HUES6 (cell line): ENCODE measurements around the gene SOX15.
A peak's percentile ranks its signal among the peaks of the same experiment; 100 is the strongest.

Source experiments
- H3K27ac ChIP-seq: 2 replicates; pipeline ENCODE4 v1.7.0; 2013; ENCODE audit warnings: low read depth, mild to moderate bottlenecking, low read length, inconsistent platforms
- H3K27me3 ChIP-seq: 2 replicates; pipeline ENCODE4 v1.6.1; 2013; ENCODE audit warnings: low read length; ENCODE audit not compliant: control insufficient read depth, insufficient read depth
- H3K36me3 ChIP-seq: 2 replicates; pipeline ENCODE4 v1.6.1; 2013; ENCODE audit warnings: low read length; ENCODE audit not compliant: control insufficient read depth, insufficient read depth
- H3K4me1 ChIP-seq: 2 replicates; pipeline ENCODE4 v1.6.1; 2013; ENCODE audit warnings: low read length; ENCODE audit not compliant: control insufficient read depth, insufficient read depth
- H3K4me3 ChIP-seq: 2 replicates; pipeline ENCODE4 v1.5.1; 2013; ENCODE audit warnings: low read depth, low read length
- H3K9ac ChIP-seq: one replicate; pipeline ENCODE4 v1.6.1; 2013; ENCODE audit warnings: mild to moderate bottlenecking, low read length
- H3K9me3 ChIP-seq: 2 replicates; pipeline ENCODE4 v1.6.1; 2013; ENCODE audit warnings: low read depth, low read length; ENCODE audit not compliant: control insufficient read depth, insufficient read depth

SOX15 gene

DNA sequence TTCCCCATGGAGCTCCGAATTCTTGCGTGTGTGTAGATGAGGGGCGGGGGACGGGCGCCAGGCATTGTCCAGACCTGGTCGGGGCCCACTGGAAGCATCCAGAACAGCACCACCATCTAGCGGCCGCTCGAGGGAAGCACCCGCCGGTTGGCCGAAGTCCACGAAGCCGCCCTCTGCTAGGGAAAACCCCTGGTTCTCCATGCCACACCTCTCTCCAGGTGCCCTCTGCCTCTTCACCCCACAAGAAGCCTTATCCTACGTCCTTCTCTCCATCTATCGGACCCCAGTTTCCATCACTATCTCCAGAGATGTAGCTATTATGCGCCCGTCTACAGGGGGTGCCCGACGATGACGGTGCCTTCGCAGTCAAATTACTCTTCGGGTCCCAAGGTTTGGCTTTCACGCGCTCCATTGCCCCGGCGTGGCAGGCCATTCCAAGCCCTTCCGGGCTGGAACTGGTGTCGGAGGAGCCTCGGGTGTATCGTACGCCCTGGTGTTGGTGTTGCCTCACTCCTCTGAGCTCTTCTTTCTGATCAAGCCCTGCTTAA is 28.8 kb downstream of the SOX15 start:
- no peaks in the 10 kb centered on the region for H3K9me3 ChIP-seq
- H3K4me3 ChIP-seq, result peak overlapping the region; percentile 88
- H3K27ac ChIP-seq, result peak overlapping the region; percentile 78; the same call in 1 of the 2 replicates
- peaks cover 39% of the 10 kb centered on the region for H3K4me1 ChIP-seq
- H3K27me3 ChIP-seq, result no peaks in the 10 kb centered on the region
- H3K36me3 ChIP-seq, result peaks cover 27% of the 10 kb centered on the region
- H3K9ac ChIP-seq, result peak overlapping the region; percentile 89

GRCh38 chr17:7560172-7561027 is 29.5 kb downstream of the SOX15 start:
- Histone ChIP-seq H3K4me1 (peaks cover 39% of the 10 kb centered on the region), H3K4me3 (peak overlapping the region; percentile 88), H3K36me3 (peaks cover 20% of the 10 kb centered on the region), H3K27me3 (no peaks in the 10 kb centered on the region), H3K27ac (no peak overlapping the region), H3K9ac (peak overlapping the region; percentile 41), H3K9me3 (no peaks in the 10 kb centered on the region)

DNA sequence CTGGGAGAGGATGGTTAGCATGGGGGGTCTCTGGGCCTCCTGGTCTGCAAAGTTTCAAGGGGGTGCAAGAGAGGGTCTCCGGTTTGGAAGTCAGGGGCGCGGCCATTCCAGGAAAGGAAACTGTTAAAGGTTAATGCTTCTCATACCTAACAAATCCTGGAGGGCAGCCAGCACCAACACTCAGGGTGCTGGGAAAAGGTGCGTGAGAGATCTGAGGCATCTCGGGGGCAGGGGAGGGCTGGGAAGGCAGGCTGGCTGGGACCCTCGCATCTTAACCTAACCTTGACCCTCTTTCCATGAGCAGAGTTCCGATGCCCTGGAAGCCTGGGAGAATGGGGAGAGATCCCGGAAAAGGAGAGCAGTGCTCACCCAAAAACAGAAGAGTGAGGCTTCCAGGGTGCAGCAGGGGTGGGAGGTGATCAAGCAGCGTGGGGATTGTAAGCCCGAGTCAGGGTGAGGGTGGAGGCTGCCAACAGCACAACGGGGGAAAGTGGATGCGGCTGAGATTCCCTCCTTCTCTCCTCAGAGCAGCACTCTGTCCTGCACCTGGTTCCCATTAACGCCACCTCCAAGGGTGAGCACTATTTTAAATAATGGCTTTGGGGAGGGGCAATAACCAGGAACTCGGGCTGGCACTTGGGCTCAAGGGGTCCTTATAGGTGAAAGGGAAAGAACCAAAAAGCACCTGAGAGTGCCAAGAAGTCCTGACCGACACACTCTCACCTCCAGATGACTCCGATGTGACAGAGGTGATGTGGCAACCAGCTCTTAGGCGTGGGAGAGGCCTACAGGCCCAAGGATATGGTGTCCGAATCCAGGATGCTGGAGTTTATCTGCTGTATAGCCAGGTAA is 30.3 kb downstream of the SOX15 start:
- Histone ChIP-seq H3K36me3 (peaks cover 11% of the 10 kb centered on the region), H3K27ac (no peak overlapping the region), H3K4me1 (peaks cover 39% of the 10 kb centered on the region), H3K9me3 (no peaks in the 10 kb centered on the region), H3K4me3 (peak overlapping the region; percentile 88; the same call in 1 of the 2 replicates), H3K9ac (no peak overlapping the region), H3K27me3 (no peaks in the 10 kb centered on the region)

DNA sequence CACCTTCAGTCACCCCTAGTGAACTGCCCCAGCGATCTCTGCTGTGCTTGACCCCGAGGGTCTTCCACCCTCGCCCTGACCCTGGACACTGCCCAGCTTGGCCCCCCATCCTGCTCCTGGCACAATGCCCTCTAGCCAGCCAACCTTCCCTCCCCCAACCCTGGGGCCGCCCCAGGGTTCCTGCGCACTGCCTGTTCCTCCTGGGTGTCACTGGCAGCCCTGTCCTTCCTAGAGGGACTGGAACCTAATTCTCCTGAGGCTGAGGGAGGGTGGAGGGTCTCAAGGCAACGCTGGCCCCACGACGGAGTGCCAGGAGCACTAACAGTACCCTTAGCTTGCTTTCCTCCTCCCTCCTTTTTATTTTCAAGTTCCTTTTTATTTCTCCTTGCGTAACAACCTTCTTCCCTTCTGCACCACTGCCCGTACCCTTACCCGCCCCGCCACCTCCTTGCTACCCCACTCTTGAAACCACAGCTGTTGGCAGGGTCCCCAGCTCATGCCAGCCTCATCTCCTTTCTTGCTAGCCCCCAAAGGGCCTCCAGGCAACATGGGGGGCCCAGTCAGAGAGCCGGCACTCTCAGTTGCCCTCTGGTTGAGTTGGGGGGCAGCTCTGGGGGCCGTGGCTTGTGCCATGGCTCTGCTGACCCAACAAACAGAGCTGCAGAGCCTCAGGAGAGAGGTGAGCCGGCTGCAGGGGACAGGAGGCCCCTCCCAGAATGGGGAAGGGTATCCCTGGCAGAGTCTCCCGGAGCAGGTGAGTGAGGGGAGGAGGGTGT is 31.2 kb downstream of the SOX15 start, which contains the start of gene TNFSF13:
Gene TNFSF13 (plus strand): TSS at position 207 of the 776 bp plus-strand sequence. CDS start 290 bp downstream, at position 497.
- Histone ChIP-seq H3K27ac (no peak within 1 kb of the TSS), H3K4me1 (peaks cover 39% of the 10 kb centered on the region)

GRCh38 chr17:7557775-7558543 is 31.9 kb downstream of the SOX15 start:
- Histone ChIP-seq H3K4me3 (peak overlapping the region; percentile 33), H3K9ac (peak overlapping the region; percentile 31)

More for the DNA sequence above, 31.2 kb downstream of the SOX15 start, which contains the start of gene TNFSF13:
- Histone ChIP-seq H3K9me3 (no peaks in the 10 kb centered on the region), H3K27me3 (no peaks in the 10 kb centered on the region), H3K9ac (peak within 1 kb of the TSS; percentile 31), H3K4me3 (peak within 1 kb of the TSS; percentile 33), H3K36me3 (peaks cover 3% of the 10 kb centered on the region)

DNA sequence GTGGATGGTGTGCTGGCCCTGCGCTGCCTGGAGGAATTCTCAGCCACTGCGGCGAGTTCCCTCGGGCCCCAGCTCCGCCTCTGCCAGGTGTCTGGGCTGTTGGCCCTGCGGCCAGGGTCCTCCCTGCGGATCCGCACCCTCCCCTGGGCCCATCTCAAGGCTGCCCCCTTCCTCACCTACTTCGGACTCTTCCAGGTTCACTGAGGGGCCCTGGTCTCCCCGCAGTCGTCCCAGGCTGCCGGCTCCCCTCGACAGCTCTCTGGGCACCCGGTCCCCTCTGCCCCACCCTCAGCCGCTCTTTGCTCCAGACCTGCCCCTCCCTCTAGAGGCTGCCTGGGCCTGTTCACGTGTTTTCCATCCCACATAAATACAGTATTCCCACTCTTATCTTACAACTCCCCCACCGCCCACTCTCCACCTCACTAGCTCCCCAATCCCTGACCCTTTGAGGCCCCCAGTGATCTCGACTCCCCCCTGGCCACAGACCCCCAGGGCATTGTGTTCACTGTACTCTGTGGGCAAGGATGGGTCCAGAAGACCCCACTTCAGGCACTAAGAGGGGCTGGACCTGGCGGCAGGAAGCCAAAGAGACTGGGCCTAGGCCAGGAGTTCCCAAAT is 32.6 kb downstream of the SOX15 start:
- H3K4me1 ChIP-seq, result peaks cover 39% of the 10 kb centered on the region
- no peak overlapping the region for H3K27ac ChIP-seq
- H3K9ac ChIP-seq, result no peak overlapping the region
- no peak overlapping the region for H3K4me3 ChIP-seq
- no peaks in the 10 kb centered on the region for H3K36me3 ChIP-seq
- no peaks in the 10 kb centered on the region for H3K27me3 ChIP-seq
- H3K9me3 ChIP-seq, result no peaks in the 10 kb centered on the region

More at GRCh38 chr17:7557775-7558543, 31.9 kb downstream of the SOX15 start:
- Histone ChIP-seq H3K4me1 (peaks cover 39% of the 10 kb centered on the region), H3K36me3 (no peaks in the 10 kb centered on the region), H3K9me3 (no peaks in the 10 kb centered on the region), H3K27ac (no peak overlapping the region), H3K27me3 (no peaks in the 10 kb centered on the region)

DNA sequence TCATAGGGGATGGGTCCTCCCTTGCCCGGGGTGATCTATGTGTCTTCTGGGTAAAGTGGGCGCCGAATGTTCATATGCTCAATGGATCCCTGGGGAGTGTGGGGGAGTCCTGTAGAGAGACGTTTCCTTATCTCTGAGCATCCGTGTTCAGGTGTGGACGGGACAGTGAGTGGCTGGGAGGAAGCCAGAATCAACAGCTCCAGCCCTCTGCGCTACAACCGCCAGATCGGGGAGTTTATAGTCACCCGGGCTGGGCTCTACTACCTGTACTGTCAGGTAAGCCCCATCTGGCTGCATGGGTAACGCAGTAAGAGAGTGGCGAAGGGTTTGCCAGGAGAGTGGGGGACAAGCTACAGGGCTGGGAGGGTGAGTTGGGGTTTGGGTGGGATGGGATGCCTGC is 33.3 kb downstream of the SOX15 start:
- Histone ChIP-seq H3K4me3 (no peak overlapping the region), H3K36me3 (no peaks in the 10 kb centered on the region), H3K27me3 (no peaks in the 10 kb centered on the region), H3K9me3 (no peaks in the 10 kb centered on the region), H3K4me1 (peaks cover 39% of the 10 kb centered on the region), H3K9ac (no peak overlapping the region), H3K27ac (no peak overlapping the region)

GRCh38 chr17:7555320-7555948 is 34.5 kb downstream of the SOX15 start:
- Histone ChIP-seq H3K27ac (no peak overlapping the region), H3K27me3 (no peaks in the 10 kb centered on the region), H3K4me3 (no peak overlapping the region), H3K9ac (no peak overlapping the region), H3K9me3 (no peaks in the 10 kb centered on the region), H3K36me3 (no peaks in the 10 kb centered on the region), H3K4me1 (peaks cover 35% of the 10 kb centered on the region)

- Histone ChIP-seq H3K4me3 (no peak overlapping the region), H3K9me3 (no peaks in the 10 kb centered on the region), H3K27me3 (no peaks in the 10 kb centered on the region), H3K27ac (no peak overlapping the region), H3K36me3 (no peaks in the 10 kb centered on the region), H3K4me1 (peaks cover 19% of the 10 kb centered on the region), H3K9ac (no peak overlapping the region)
Observed at GRCh38 chr17:7553356-7553755, 36.5 kb downstream of the SOX15 start.
